PC-3 (cell line): ENCODE results near the gene CDC42SE2. TPM values are rescaled to one million over a fixed set of nuclear protein-coding genes. Genes with fewer than 3 reads are reported as not detected.

Experiments
- ATAC-seq: fragments of 200-7000 bp; cut with Tn5 transposase; 2 replicates; pipeline ENCODE4 v1.9.1; 2020; ENCODE audit warnings: mild to moderate bottlenecking, moderate library complexity
- BruUV-seq: library from RNA; stranded (reverse); fragments of 400-500 nt; replicated peaks from 2 replicates; lab custom pipeline; 2021; lab: Mats Ljungman, UMichigan
- CTCF ChIA-PET: fragments of 300-600 bp; sonication (Branson Sonifier 250); formaldehyde crosslinking; loops from one replicate; lab custom pipeline; 2022; ENCODE audit warnings: antibody characterized with exemption; lab: Charles Lee
- POLR2A ChIA-PET: fragments of 300-600 bp; sonication (Branson Sonifier 250); formaldehyde crosslinking; loops from one replicate; lab custom pipeline; 2022; ENCODE audit warnings: antibody characterized with exemption; ENCODE audit not compliant: unreplicated experiment; lab: Charles Lee
- DNase-seq: peaks from one replicate; pipeline ENCODE4 v3.0.0-alpha.2; 2015
- H2AFZ ChIP-seq: fragments of 300-600 bp; sonication (generic); 2 replicates; pipeline ENCODE4 v1.6.0; 2016; ENCODE audit warnings: antibody characterized with exemption, low read length
- H3F3A ChIP-seq: fragments of 300-600 bp; sonication (generic); one replicate; pipeline ENCODE4 v1.6.0; 2017; ENCODE audit warnings: antibody characterized with exemption, low read length, control low read depth, mild to moderate bottlenecking; ENCODE audit not compliant: unreplicated experiment
- H3K27ac ChIP-seq: fragments of 300-600 bp; sonication (generic); 2 replicates; pipeline ENCODE4 v1.5.1; 2016; ENCODE audit warnings: mild to moderate bottlenecking, low read length
- H3K27me3 ChIP-seq: fragments of 300-600 bp; sonication (generic); 2 replicates; pipeline ENCODE4 v1.6.1; 2016; ENCODE audit warnings: low read length, mixed read lengths
- H3K36me3 ChIP-seq: fragments of 300-600 bp; sonication (generic); 2 replicates; pipeline ENCODE4 v1.6.1; 2016; ENCODE audit warnings: low read depth, mixed run types, low read length, mixed read lengths
- H3K4me1 ChIP-seq: fragments of 300-600 bp; sonication (generic); 2 replicates; pipeline ENCODE4 v1.5.1; 2016; ENCODE audit warnings: low read length; ENCODE audit not compliant: insufficient read depth
- H3K4me2 ChIP-seq: fragments of 300-600 bp; sonication (generic); 2 replicates; pipeline ENCODE4 v1.6.0; 2016; ENCODE audit warnings: low read length
- H3K4me3 ChIP-seq: fragments of 300-600 bp; sonication (generic); 2 replicates; pipeline ENCODE4 v1.5.1; 2016; ENCODE audit warnings: mild to moderate bottlenecking, low read length, mixed read lengths
- H3K79me2 ChIP-seq: fragments of 300-600 bp; sonication (generic); 2 replicates; pipeline ENCODE4 v1.6.1; 2017; ENCODE audit warnings: low read length, mixed read lengths
- H3K9ac ChIP-seq: fragments of 300-600 bp; sonication (generic); 2 replicates; pipeline ENCODE4 v1.6.0; 2016; ENCODE audit warnings: mild to moderate bottlenecking, low read length
- H3K9me2 ChIP-seq: fragments of 300-600 bp; sonication (generic); replicated peaks from 2 replicates; pipeline ENCODE4 v1.6.1; 2016; ENCODE audit warnings: mixed run types, low read length, mixed read lengths
- H3K9me3 ChIP-seq: fragments of 300-600 bp; sonication (generic); 2 replicates; pipeline ENCODE4 v1.6.1; 2016; ENCODE audit warnings: low read length, mixed read lengths
- H4K20me1 ChIP-seq: fragments of 300-600 bp; sonication (generic); 2 replicates; pipeline ENCODE4 v1.6.1; 2016; ENCODE audit warnings: low read length, mixed read lengths
- CTCF ChIP-seq: fragments of 300-600 bp; sonication (generic); conservative IDR thresholded peaks from 2 replicates; pipeline ENCODE4 v1.5.1; 2017; ENCODE audit warnings: antibody characterized with exemption, low read depth, mild to moderate bottlenecking, low read length
- EZH2 ChIP-seq: fragments of 300-600 bp; sonication (generic); IDR thresholded peaks from one replicate; pipeline ENCODE4 v1.6.1; 2017; ENCODE audit warnings: antibody characterized with exemption, mild to moderate bottlenecking, low read length; ENCODE audit not compliant: unreplicated experiment
- EZH2phosphoT487 ChIP-seq: fragments of 300-600 bp; sonication (generic); IDR thresholded peaks from 2 replicates; pipeline ENCODE4 v1.6.1; 2018; ENCODE audit warnings: mild to moderate bottlenecking, antibody characterized with exemption, low read length, borderline replicate concordance
- intact Hi-C: fragments of 100-400 bp; cut with micrococcal nuclease; formaldehyde crosslinking; loops from 2 replicates; pipeline ENCODE4 v1.9.0; 2023
- total RNA-seq: library from RNA; depleted of rRNA; stranded (reverse); fragments of >200 nt; gene quantifications from 2 replicates; pipeline ENCODE4 v1.2.3, GENCODE V29; 2014

CDC42SE2 gene
- total RNA-seq, 1 experiment from 2014 or later, result 13.3 TPM

DNA sequence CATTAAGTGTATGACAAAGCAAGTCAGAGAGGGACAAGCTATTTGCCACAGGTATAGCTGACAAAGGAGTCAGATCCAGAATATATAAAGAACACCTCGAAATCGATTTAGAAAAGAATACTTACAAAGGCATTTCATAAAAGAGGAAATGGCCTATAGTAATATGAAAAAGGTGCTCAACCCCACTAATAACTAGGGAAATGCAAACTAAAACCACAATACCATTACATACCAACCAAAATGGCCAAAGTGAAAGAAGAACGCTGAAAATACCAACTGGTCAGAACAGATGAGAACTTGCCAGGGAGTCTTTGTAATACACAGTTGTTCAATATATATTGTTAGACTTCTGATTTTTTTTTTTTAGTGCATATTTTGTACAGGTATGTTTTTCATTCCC is 152.9 kb downstream of the CDC42SE2 start:
- H3K9me2 ChIP-seq, result no peaks in the 10 kb centered on the region
- H3K4me1 ChIP-seq, result no peaks in the 10 kb centered on the region
- H4K20me1 ChIP-seq, result no peaks in the 10 kb centered on the region
- no peak for ATAC-seq
- no peaks in the 10 kb centered on the region for H3K9me3 ChIP-seq
- H2AFZ ChIP-seq, result no peak overlapping the region
- no peaks in the 10 kb centered on the region for H3K79me2 ChIP-seq
- no peaks in the 10 kb centered on the region for H3K27me3 ChIP-seq
- no peak overlapping the region for H3K4me3 ChIP-seq
- TF ChIP-seq EZH2 (no peak), EZH2phosphoT487 (no peak), CTCF (no peak)
- intact Hi-C loops, result loop anchor here (1.0 to 5.0 kb wide), 3 partner anchors 149 to 1516 kb away; partner anchors contain the start of gene HINT1
- no peak overlapping the region for H3K27ac ChIP-seq
- ChIA-PET POLR2A (no interaction called here), CTCF (interaction anchor here (0.6 kb wide), 1 partner anchor 131 kb away, joined by 3 read pairs; no protein-coding TSS in a partner anchor)
- DNase-seq, result no peak
- no peaks in the 10 kb centered on the region for H3K36me3 ChIP-seq
- no peaks in the 10 kb centered on the region for H3F3A ChIP-seq
- no TSS peak for BruUV-seq
- no peak overlapping the region for H3K4me2 ChIP-seq
- H3K9ac ChIP-seq, result no peak overlapping the region

DNA sequence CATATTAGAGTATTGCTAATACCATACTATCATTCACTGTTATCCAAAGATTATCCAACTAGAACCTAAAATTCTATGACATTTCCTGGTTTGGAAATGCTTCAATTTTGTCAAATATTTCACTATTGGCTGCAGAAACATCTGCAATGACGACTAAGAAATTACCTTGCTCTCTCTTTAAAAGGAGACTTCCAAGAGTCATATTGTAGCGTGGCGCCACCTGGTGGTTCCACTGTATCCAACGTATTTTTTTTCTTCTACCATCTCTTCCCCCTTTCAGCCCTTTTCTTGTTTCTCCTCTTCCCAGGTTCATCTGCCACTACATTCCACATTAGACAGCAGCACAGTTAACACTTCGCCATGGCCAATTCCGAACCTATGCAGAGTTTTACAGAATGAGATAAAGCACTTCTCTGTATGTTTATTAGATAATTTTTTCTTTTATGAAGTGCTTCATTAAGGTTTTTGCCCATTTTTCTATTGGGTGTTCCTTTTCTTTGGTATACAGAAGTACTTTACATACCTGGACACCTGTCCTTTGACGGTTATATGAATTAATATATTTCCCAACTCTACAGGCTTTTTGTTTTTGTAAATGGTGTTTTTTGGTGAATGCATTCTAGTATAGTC is 153.5 kb downstream of the CDC42SE2 start:
- H3F3A ChIP-seq, result no peaks in the 10 kb centered on the region
- no peaks in the 10 kb centered on the region for H3K9me3 ChIP-seq
- intact Hi-C loops, result loop anchor here (1.0 to 5.0 kb wide), 3 partner anchors 150 to 1517 kb away; partner anchors contain the start of gene HINT1
- H3K4me1 ChIP-seq, result no peaks in the 10 kb centered on the region
- TF ChIP-seq EZH2 (no peak), CTCF (peak; percentile 81)
- H3K4me2 ChIP-seq, result no peak overlapping the region
- no peaks in the 10 kb centered on the region for H3K36me3 ChIP-seq
- H3K9me2 ChIP-seq, result no peaks in the 10 kb centered on the region
- ATAC-seq (peak; percentile 40), DNase-seq (peak; percentile 73)
- H3K79me2 ChIP-seq, result no peaks in the 10 kb centered on the region
- H3K4me3 ChIP-seq, result no peak overlapping the region
- H3K9ac ChIP-seq, result no peak overlapping the region
- no peak overlapping the region for H2AFZ ChIP-seq
- no peaks in the 10 kb centered on the region for H3K27me3 ChIP-seq
- no peak overlapping the region for H3K27ac ChIP-seq
- BruUV-seq, result no TSS peak
- no peaks in the 10 kb centered on the region for H4K20me1 ChIP-seq
- CTCF ChIA-PET, result interaction anchor here (0.6 kb wide), 1 partner anchor 132 kb away, joined by 3 read pairs; no protein-coding TSS in a partner anchor
- POLR2A ChIA-PET, result no interaction called here

- intact Hi-C loops, result loop anchor here (5.0 kb wide), 1 partner anchor 152 kb away; no protein-coding TSS in a partner anchor
- DNase-seq (no peak), ATAC-seq (no peak)
- Histone ChIP-seq H3K9me3 (no peaks in the 10 kb centered on the region), H3K4me1 (no peaks in the 10 kb centered on the region), H3K27ac (no peak overlapping the region), H3K79me2 (no peaks in the 10 kb centered on the region), H3K9me2 (no peaks in the 10 kb centered on the region), H3K27me3 (no peaks in the 10 kb centered on the region), H3K4me3 (no peak overlapping the region), H4K20me1 (no peaks in the 10 kb centered on the region), H3K4me2 (no peak overlapping the region), H3K36me3 (no peaks in the 10 kb centered on the region; the same call in 1 of the 2 replicates), H3K9ac (no peak overlapping the region), H2AFZ (no peak overlapping the region), H3F3A (no peaks in the 10 kb centered on the region)
- BruUV-seq, result no TSS peak
- ChIA-PET CTCF (no interaction called here), POLR2A (no interaction called here)
- TF ChIP-seq EZH2, result no peak
- no peak for TF ChIP-seq EZH2phosphoT487
- TF ChIP-seq CTCF, result no peak
Measured at GRCh38 chr5:131418846-131419245, 155.0 kb downstream of the CDC42SE2 start.
